HCT116 (cell line): ENCODE results near the gene FAM124B. TPM values are rescaled to one million over a fixed set of nuclear protein-coding genes. Genes with fewer than 3 reads are reported as not detected.

ENCODE experiments used
- ATAC-seq: fragments of 200-7000 bp; cut with Tn5 transposase; 2 replicates; pipeline ENCODE4 v1.9.1; 2020; ENCODE audit warnings: mild to moderate bottlenecking, moderate library complexity
- BruUV-seq: library from RNA; stranded (reverse); fragments of 400-500 nt; replicated peaks from 2 replicates; lab custom pipeline; 2021; lab: Mats Ljungman, UMichigan
- CTCF ChIA-PET: fragments of 300-600 bp; sonication (Branson Sonifier 250); formaldehyde crosslinking; loops from one replicate; lab custom pipeline; 2021; ENCODE audit warnings: antibody characterized with exemption; lab: Charles Lee
- POLR2A ChIA-PET: fragments of 300-600, 350-600 bp; sonication (Branson Sonifier 250); formaldehyde crosslinking; loops from one replicate; lab custom pipeline; 2021; ENCODE audit warnings: antibody characterized with exemption; lab: Charles Lee
- RAD21 ChIA-PET, 2 experiments: fragments of 300-600 bp; sonication (Branson Sonifier 250); formaldehyde crosslinking; loops; one replicate each; lab custom pipeline; 2023; ENCODE audit warnings: low total read pairs in 2 of 2; ENCODE audit not compliant: uncharacterized antibody in 2 of 2, unreplicated experiment in 2 of 2, low non-redundant PET in 1 of 2; lab: Charles Lee
- DNase-seq: peaks from one replicate; pipeline ENCODE4 v3.0.0-alpha.2; 2010; ENCODE audit warnings: low read depth, low spot score
- H2AFZ ChIP-seq: fragments of 200-600 bp; shearing (Covaris generic), sonication (generic); 2 replicates; pipeline ENCODE4 v1.6.1; 2017; ENCODE audit warnings: low read depth, mixed run types, mixed read lengths, antibody characterized with exemption, low read length; ENCODE audit not compliant: poor library complexity, severe bottlenecking
- H3K27ac ChIP-seq: 2 replicates; pipeline ENCODE4 v1.5.1; 2012; ENCODE audit warnings: low read depth, low read length
- H3K27me3 ChIP-seq: fragments of 200-600 bp; sonication (generic); 2 replicates; pipeline ENCODE4 v1.6.1; 2016; ENCODE audit warnings: mixed run types, low read length, mixed read lengths; ENCODE audit not compliant: insufficient read depth
- H3K36me3 ChIP-seq, 2 experiments: fragments of 200-500 bp in 1 of 2; fragments of 200-600 bp in 1 of 2; sonication (Bioruptor generic) in 1 of 2; sonication (generic) in 1 of 2; 2 replicates each; pipeline versions ENCODE4 v1.5.1 to v1.6.1; 2014 to 2016; ENCODE audit warnings: low read length in 2 of 2, inconsistent platforms in 1 of 2, mixed read lengths in 1 of 2, mixed run types in 1 of 2; ENCODE audit not compliant: insufficient read depth in 2 of 2, control insufficient read depth in 1 of 2
- H3K4me1 ChIP-seq, 2 experiments: fragments of 200-600 bp in 1 of 2; sonication (generic) in 1 of 2; 2 replicates each; pipeline versions ENCODE4 v1.5.1 to v1.6.1; 2012 to 2017; ENCODE audit warnings: low read length in 2 of 2, inconsistent platforms in 1 of 2, mild to moderate bottlenecking in 1 of 2, mixed read lengths in 1 of 2, mixed run types in 1 of 2, moderate library complexity in 1 of 2; ENCODE audit not compliant: insufficient read depth in 2 of 2, control insufficient read depth in 1 of 2
- H3K4me2 ChIP-seq: fragments of 200-600 bp; sonication (generic); 2 replicates; pipeline ENCODE4 v1.6.1; 2017; ENCODE audit warnings: mixed run types, low read length, mixed read lengths
- H3K4me3 ChIP-seq, 2 experiments: fragments of 200-600 bp in 1 of 2; sonication (generic) in 1 of 2; replicated peaks in 1 of 2; 2 replicates each; pipeline ENCODE4 v1.5.1; 2011 to 2016; ENCODE audit warnings: low read length in 2 of 2, control low read depth in 1 of 2, low read depth in 1 of 2, mild to moderate bottlenecking in 1 of 2, mixed read lengths in 1 of 2, mixed run types in 1 of 2
- H3K79me2 ChIP-seq: fragments of 200-600 bp; sonication (generic); 2 replicates; pipeline ENCODE4 v1.6.1; 2017; ENCODE audit warnings: mild to moderate bottlenecking, mixed run types, low read length, moderate library complexity, mixed read lengths; ENCODE audit not compliant: insufficient read depth
- H3K9ac ChIP-seq: fragments of 200-600 bp; sonication (generic); 2 replicates; pipeline ENCODE4 v1.6.1; 2016; ENCODE audit warnings: low read length, mixed read lengths
- H3K9me2 ChIP-seq: fragments of 200-600 bp; sonication (generic), shearing (Covaris generic); 2 replicates; pipeline ENCODE4 v1.6.1; 2017; ENCODE audit warnings: mixed run types, mild to moderate bottlenecking, moderate library complexity; ENCODE audit not compliant: insufficient read depth
- H3K9me3 ChIP-seq, 2 experiments: fragments of 200-500 bp in 1 of 2; fragments of 200-600 bp in 1 of 2; sonication (Bioruptor generic) in 1 of 2; sonication (generic) in 1 of 2; 2 replicates each; pipeline ENCODE4 v1.6.1; 2014 to 2017; ENCODE audit warnings: low read length in 2 of 2, mixed read lengths in 2 of 2, inconsistent platforms in 1 of 2, low read depth in 1 of 2, mild to moderate bottlenecking in 1 of 2, mixed run types in 1 of 2, moderate library complexity in 1 of 2; ENCODE audit not compliant: control insufficient read depth in 1 of 2, insufficient read depth in 1 of 2
- H4K20me1 ChIP-seq: fragments of 200-600 bp; sonication (generic), shearing (Covaris generic); 2 replicates; pipeline ENCODE4 v1.6.1; 2017; ENCODE audit warnings: mixed run types, mild to moderate bottlenecking, moderate library complexity; ENCODE audit not compliant: insufficient read depth
- ATF3 ChIP-seq: IDR thresholded peaks from 2 replicates; pipeline ENCODE4 v1.6.1; 2012
- CEBPB ChIP-seq: IDR thresholded peaks from 2 replicates; pipeline ENCODE4 v1.6.1; 2012; ENCODE audit warnings: low read depth
- EGR1 ChIP-seq: IDR thresholded peaks from 2 replicates; pipeline ENCODE4 v1.6.1; 2012; ENCODE audit warnings: low read depth
- FOSL1 ChIP-seq: IDR thresholded peaks from 2 replicates; pipeline ENCODE4 v1.6.1; 2012; ENCODE audit warnings: low read depth
- POLR2AphosphoS5 ChIP-seq: IDR thresholded peaks from 2 replicates; pipeline ENCODE4 v1.6.1; 2011; ENCODE audit warnings: mild to moderate bottlenecking, low read depth, low read length, moderate library complexity
- REST ChIP-seq: IDR thresholded peaks from 2 replicates; pipeline ENCODE4 v1.6.1; 2012; ENCODE audit warnings: low read depth
- SIN3A ChIP-seq: IDR thresholded peaks from 2 replicates; pipeline ENCODE4 v1.6.1; 2012; ENCODE audit warnings: low read depth
- SP1 ChIP-seq: IDR thresholded peaks from 2 replicates; pipeline ENCODE4 v1.6.1; 2012; ENCODE audit warnings: low read depth
- TCF7L2 ChIP-seq: IDR thresholded peaks from 2 replicates; pipeline ENCODE4 v1.7.0; 2011; ENCODE audit warnings: borderline replicate concordance, inconsistent platforms; ENCODE audit not compliant: insufficient read depth, insufficient read length; ENCODE audit errors: extremely low read depth
- YY1 ChIP-seq: IDR thresholded peaks from 2 replicates; pipeline ENCODE4 v1.6.1; 2011; ENCODE audit warnings: low read length, low read depth, moderate library complexity, mild to moderate bottlenecking; ENCODE audit not compliant: insufficient replicate concordance; ENCODE audit errors: extremely low read depth
- ZBTB33 ChIP-seq: IDR thresholded peaks from 2 replicates; pipeline ENCODE4 v1.6.1; 2011; ENCODE audit warnings: mild to moderate bottlenecking, low read length, moderate library complexity; ENCODE audit not compliant: insufficient replicate concordance; ENCODE audit errors: extremely low read depth
- ZFX ChIP-seq: fragments of 450-650 bp; IDR thresholded peaks from 2 replicates; pipeline ENCODE4 v1.6.1; 2017
- ZNF274 ChIP-seq: fragments of 200-500 bp; sonication (Bioruptor generic); IDR thresholded peaks from 2 replicates; pipeline ENCODE4 v1.6.1; 2014; ENCODE audit warnings: mild to moderate bottlenecking, low read depth, low read length, inconsistent platforms
- intact Hi-C: fragments of 100-400 bp; cut with micrococcal nuclease; formaldehyde crosslinking; loops from 2 replicates; pipeline ENCODE4 v1.10.0; 2022
- total RNA-seq: library from RNA; stranded (reverse); gene quantifications from one replicate; pipeline ENCODE4 v1.2.1, GENCODE V29; 2021; ENCODE audit not compliant: unreplicated experiment

The FAM124B gene
- total RNA-seq, 1 experiment from 2014 or later, result not detected

- TF ChIP-seq YY1 (no peak), ZFX (no peak), ATF3 (no peak), REST (no peak), SP1 (no peak), SIN3A (no peak), ZNF274 (no peak), EGR1 (no peak), CEBPB (no peak)
These were observed 58.7 kb downstream of the FAM124B start (continued) for GRCh38 chr2:224343226-224343625.

- ATAC-seq (no peak), DNase-seq (no peak)
- CTCF ChIA-PET, result interaction anchor here (1.1 kb wide), 1 partner anchor 365 kb away, joined by 5 read pairs; no protein-coding TSS in a partner anchor
- RAD21 ChIA-PET, result no interaction called here
- no peak overlapping the region for H3K4me3 ChIP-seq
- H3K79me2 ChIP-seq, result no peaks in the 10 kb centered on the region
- no peak overlapping the region for H3K4me2 ChIP-seq
- H3K36me3 ChIP-seq, result no peaks in the 10 kb centered on the region
- no TSS peak for BruUV-seq
- H3K4me1 ChIP-seq, result no peaks in the 10 kb centered on the region
- no peaks in the 10 kb centered on the region for H4K20me1 ChIP-seq
- H3K27me3 ChIP-seq, result no peaks in the 10 kb centered on the region
- no peak overlapping the region for H3K27ac ChIP-seq
- no peak overlapping the region for H3K9ac ChIP-seq
- H3K9me2 ChIP-seq, result no peaks in the 10 kb centered on the region
- H3K9me3 ChIP-seq, result no peaks in the 10 kb centered on the region
- intact Hi-C loops, result no loop called here
- no peak overlapping the region for H2AFZ ChIP-seq
- POLR2A ChIA-PET, result no interaction called here
- TF ChIP-seq FOSL1 (no peak), REST (no peak), TCF7L2 (no peak), POLR2AphosphoS5 (no peak), SIN3A (no peak), SP1 (no peak), ZBTB33 (no peak)
These were observed 65.9 kb downstream of the FAM124B start for GRCh38 chr2:224335991-224336390.
